HG03060 (cell line): ENCODE measurements around the gene PSAT1.

Experiments
- ATAC-seq: cut with Tn5 transposase; IDR thresholded peaks from one replicate; pipeline ENCODE4 v1.9.1; 2021; ENCODE audit warnings: low read depth, moderate number of reproducible peaks; ENCODE audit not compliant: unreplicated experiment

The PSAT1 gene

GRCh38 chr9:78314953-78315870 is 18.3 kb downstream of the PSAT1 start:
- ATAC-seq = no peak

GRCh38 chr9:78316166-78316892 is 19.4 kb downstream of the PSAT1 start:
- ATAC-seq = no peak

DNA sequence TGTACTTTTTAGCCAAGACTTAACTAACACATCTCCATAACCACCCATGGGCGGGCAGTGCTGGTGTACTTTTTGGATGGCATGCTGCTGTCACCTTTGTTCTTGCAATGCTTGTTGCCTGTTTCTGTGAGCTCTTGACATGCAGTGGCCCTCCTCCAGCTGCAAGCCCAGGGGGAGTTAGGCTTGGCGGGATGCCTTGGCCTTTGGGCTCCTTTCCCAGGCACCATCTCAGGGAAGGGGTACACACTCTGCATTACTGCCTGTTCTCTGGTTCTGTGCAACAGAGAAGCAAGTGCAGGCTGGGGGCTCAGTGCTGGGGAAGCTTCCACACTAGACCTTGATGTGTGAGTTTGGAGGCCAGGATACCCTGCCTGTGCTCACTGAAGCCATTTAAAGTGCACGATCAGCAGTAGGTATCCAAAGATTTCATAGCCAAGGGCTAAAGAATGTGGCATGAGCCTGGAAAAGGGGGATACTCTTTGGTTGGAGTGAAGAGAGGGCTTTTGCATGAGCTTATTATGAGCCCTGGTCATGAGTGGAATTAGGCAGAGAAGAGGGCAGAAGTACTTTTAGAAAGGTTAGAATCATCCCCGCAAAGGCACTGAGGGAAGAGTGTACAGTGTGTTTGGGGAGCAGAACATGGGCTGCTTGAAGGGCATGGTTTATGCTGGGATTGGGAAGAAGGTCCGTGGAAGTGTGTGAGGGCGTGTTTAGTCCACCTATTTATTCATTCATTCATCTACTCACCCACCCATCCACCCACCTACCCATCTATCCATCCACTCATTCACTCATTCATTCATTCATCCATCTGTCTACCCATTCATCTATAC is 22.5 kb downstream of the PSAT1 start:
- no peak for ATAC-seq

GRCh38 chr9:78320030-78320693 is 23.2 kb downstream of the PSAT1 start:
- no peak for ATAC-seq

GRCh38 chr9:78320875-78321496 is 24.1 kb downstream of the PSAT1 start:
- ATAC-seq = no peak

GRCh38 chr9:78321505-78321904 is 24.6 kb downstream of the PSAT1 start:
- ATAC-seq = no peak

GRCh38 chr9:78324068-78324650 is 27.2 kb downstream of the PSAT1 start:
- no peak for ATAC-seq

DNA sequence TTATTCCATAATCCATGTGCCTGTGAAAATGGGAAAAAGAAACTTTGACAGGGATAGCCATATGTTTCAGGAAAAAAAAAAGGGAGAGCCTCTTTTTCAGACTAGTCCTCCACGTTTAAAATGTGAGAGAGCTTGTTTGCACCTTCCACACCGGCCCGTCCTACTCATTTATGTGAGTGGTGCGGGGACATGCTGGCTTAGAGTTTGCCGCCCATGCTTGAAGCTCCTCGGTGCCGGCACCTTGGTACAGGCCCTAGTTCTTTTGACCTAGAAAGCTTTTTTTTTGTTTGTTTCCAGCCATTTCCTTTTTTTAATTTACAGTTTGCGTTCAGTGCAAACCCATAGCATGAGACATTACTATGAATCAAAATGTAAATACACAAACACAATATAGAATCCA is 27.8 kb downstream of the PSAT1 start:
- ATAC-seq = no peak

- no peak for ATAC-seq
Observed at GRCh38 chr9:78325343-78325742, 28.4 kb downstream of the PSAT1 start.

GRCh38 chr9:78325846-78326360 is 29.0 kb downstream of the PSAT1 start:
- no peak for ATAC-seq

- no peak for ATAC-seq
Observed at GRCh38 chr9:78326564-78326963, 29.6 kb downstream of the PSAT1 start.

DNA sequence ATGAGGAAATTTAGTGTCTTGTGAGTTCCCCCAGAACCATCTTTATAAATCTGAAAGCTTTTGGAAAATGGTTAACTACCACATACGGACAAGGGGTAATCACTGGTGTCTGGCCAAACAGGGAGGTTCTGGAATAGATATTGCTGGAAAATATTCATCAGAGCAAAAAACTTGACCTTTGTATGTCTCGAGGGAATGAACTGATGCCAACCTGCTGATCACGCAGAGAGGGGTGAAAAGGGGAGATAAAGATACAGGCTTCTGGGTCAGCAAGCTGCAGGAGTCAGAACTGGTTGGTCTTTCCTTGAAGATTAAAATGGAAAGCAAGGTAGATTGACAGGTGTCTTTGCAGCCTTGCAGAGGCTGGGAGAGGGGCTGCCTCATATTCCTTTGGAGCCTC is 35.5 kb downstream of the PSAT1 start:
- ATAC-seq = no peak

DNA sequence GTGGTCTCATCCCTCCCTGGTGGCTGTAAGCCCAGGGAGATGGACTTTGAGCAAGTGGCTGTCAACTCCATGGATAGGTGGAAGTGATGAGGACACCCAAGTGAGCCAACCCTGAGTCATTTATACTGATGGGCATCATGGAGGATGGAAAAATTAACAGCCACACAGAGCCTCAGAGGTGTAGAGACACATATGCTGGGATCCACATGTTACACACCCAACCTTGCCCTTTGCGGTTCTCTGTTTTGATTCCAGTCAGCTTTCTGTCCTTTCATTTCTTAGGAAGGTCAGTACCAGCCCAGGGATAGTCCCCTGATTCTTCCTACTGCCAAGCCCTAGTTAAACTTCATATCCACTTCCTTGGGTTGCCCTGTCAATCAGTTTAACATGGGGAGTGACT is 51.9 kb downstream of the PSAT1 start:
- ATAC-seq = no peak

GRCh38 chr9:78351816-78352215 is 54.9 kb downstream of the PSAT1 start:
- peak; percentile 69 for ATAC-seq

DNA sequence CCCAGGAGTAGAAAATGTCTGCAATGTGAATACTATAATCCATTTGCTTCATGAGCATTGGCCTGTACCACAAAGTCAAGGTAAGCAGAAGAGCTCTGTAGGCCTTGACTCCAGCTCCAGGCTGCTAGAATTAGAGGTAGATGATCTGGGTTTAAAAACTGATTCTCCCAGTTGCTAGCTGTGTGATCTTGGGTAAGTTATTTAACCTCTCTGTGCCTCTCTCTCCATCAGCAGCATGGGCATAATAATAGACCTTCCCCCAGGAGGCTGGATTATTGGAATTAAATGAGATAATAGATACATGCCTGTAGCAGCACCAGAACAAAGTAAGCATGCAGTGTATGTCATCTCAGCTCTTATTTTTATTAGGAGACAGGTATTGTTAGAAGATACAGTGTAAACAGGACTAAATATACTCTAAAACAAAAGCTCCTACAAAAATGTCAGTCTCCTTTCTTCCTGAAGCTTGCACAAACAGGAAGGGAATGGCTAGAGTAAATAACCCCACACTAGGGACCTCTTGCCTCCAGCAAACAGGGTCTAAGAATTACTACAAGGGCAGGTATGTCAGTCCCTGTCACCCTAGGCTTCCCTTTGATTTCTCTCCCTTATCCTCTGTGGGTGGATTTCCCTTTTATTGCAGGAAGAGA is 57.5 kb downstream of the PSAT1 start:
- no peak for ATAC-seq

- ATAC-seq = no peak
Observed at GRCh38 chr9:78354989-78355388, 58.1 kb downstream of the PSAT1 start.

- ATAC-seq = no peak
Observed at GRCh38 chr9:78356634-78357033, 59.7 kb downstream of the PSAT1 start.

DNA sequence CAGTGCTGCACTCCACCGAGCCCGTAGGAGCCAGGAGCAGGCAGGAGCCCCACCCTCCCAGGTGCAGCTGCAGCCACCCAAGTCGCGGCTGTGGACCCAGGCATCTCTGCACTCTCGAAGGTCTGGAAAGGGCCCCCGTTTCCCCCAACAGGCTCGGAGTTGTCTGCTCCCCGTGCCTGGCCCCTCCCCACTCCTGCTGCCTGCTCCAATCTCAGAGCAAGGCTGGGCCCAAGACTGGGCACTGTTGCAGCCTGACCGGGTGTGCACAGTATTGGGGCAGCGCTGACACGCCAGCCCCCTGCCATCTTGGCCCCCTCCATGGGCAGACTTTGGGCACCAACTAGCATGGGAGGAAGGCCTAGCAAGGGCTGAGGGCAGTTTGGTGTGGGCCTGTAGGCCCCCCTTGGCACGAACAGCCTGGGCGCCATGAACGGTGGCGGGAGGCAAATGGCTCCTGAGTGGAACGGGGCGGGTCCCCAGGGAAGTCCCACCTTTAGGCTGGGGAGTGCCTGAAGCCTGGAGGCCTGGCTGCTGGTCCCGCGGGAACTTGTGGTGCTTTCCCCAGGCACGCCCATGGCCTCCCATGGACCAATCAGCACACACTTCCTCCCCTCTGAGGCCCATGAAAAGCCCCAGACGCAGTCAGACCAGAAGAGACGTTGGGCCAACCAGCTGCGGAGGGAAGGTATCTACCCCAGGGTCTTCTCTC is 60.4 kb downstream of the PSAT1 start:
- peak; percentile 70 for ATAC-seq
